Measurements from ENCODE around the gene RAPH1. TPM values are rescaled to one million over a fixed set of nuclear protein-coding genes. Genes with fewer than 3 reads are reported as not detected.
A peak's percentile ranks its signal among the peaks of the same experiment; 100 is the strongest.

Gene RAPH1
- total RNA-seq (2021; ENCODE audit: unreplicated experiment), result 31.4 TPM
- 4.4 TPM for polyA plus RNA-seq (2012; ENCODE audit: insufficient read length)
- Bru-seq, nascent RNA, result percentile 78 among the genes with signal in this experiment
- BruChase-seq, experiment 1, labeled RNA remaining after a 2-hour chase, result percentile 75 among the genes with signal in this experiment
- BruChase-seq, experiment 2, labeled RNA remaining after a 6-hour chase, result percentile 74 among the genes with signal in this experiment
- long read RNA-seq, partial matches to known transcripts, result 0 of 13 reads
- long read RNA-seq, other reads (novel, unspliced or antisense), result 13 of 13 reads

GRCh38 chr2:203535078-203535783, at the start of gene RAPH1:
Gene RAPH1 (minus strand): TSS chr2:203535301. CDS start chr2:203495353, 39,948 bp downstream.
- CTCF ChIA-PET, result no interaction called here
- Histone ChIP-seq H3K36me3 (ENCODE audit: control insufficient read depth, insufficient read depth, low read length) (no peaks in the 10 kb centered on the region; the same call in 1 of the 2 replicates), H3K27me3 (ENCODE audit: control insufficient read depth, insufficient read depth, low read length) (no peaks in the 10 kb centered on the region), H3K4me3 (ENCODE audit: low read depth in 2 of 2, low read length in 2 of 2) (peak within 1 kb of the TSS; percentile 83 to 85), H3K27ac (ENCODE audit: low read length) (peak within 1 kb of the TSS; percentile 92), H3K4me1 (ENCODE audit: control insufficient read depth, insufficient read depth, low read length) (peaks cover 18% of the 10 kb centered on the region), H3K9me3 (ENCODE audit: control insufficient read depth, insufficient read depth, low read depth, low read length) (no peaks in the 10 kb centered on the region)
- ATAC-seq (peak; percentile 98), DNase-seq (ENCODE audit: low read depth, low spot score) (peak; percentile 38)
- in situ Hi-C loops (cut with HindIII; ENCODE audit: low pct_unique_long_range_greater_than_20kb, low sequenced_read_pairs) (no loop called here), intact Hi-C loops (cut with micrococcal nuclease; ENCODE audit: unreplicated experiment) (no loop called here)
- 0 out of 2 replicates have a peak, but pooled peaks have one; percentile 51 for TF ChIP-seq SIN3A (IDR thresholded peaks at IDR 0.05; ENCODE audit: borderline replicate concordance, insufficient read depth, low read depth, low read length)
- peak; percentile 84 for TF ChIP-seq POLR2AphosphoS5 (IDR thresholded peaks at IDR 0.05; ENCODE audit: low read depth, low read length)
- TF ChIP-seq REST (IDR thresholded peaks at IDR 0.05; ENCODE audit: insufficient read depth in 1 of 2, low read depth in 2 of 2, low read length in 1 of 2), result no peak
- TF ChIP-seq TCF7L2 (IDR thresholded peaks at IDR 0.05; ENCODE audit: low read depth, low read length), result no peak; the same call in 1 of the 2 replicates
- no TSS peak for BruUV-seq (replicated peaks)
- POLR2A ChIA-PET, result interaction anchor here (0.5 kb wide), 1 partner anchor 25 kb away, joined by 13 read pairs; no protein-coding TSS in a partner anchor

- Histone ChIP-seq H3K27me3 (ENCODE audit: control insufficient read depth, insufficient read depth, low read length) (no peaks in the 10 kb centered on the region), H3K36me3 (ENCODE audit: control insufficient read depth, insufficient read depth, low read length) (no peaks in the 10 kb centered on the region), H3K9me3 (ENCODE audit: control insufficient read depth, insufficient read depth, low read depth, low read length) (no peaks in the 10 kb centered on the region), H3K4me1 (ENCODE audit: control insufficient read depth, insufficient read depth, low read length) (no peaks in the 10 kb centered on the region), H3K4me3 (ENCODE audit: low read depth in 2 of 2, low read length in 2 of 2) (no peak overlapping the region), H3K27ac (ENCODE audit: low read length) (no peak overlapping the region)
- in situ Hi-C loops (cut with HindIII; ENCODE audit: low pct_unique_long_range_greater_than_20kb, low sequenced_read_pairs) (no loop called here), intact Hi-C loops (cut with micrococcal nuclease; ENCODE audit: unreplicated experiment) (no loop called here)
- no TSS peak for BruUV-seq (replicated peaks)
- ChIA-PET POLR2A (no interaction called here), CTCF (no interaction called here)
- DNase-seq (ENCODE audit: low read depth, low spot score), result no peak
- ATAC-seq, result no peak
- TF ChIP-seq REST (IDR thresholded peaks at IDR 0.05; ENCODE audit: insufficient read depth in 1 of 2, low read depth in 2 of 2, low read length in 1 of 2), result no peak
- TF ChIP-seq SIN3A (IDR thresholded peaks at IDR 0.05; ENCODE audit: borderline replicate concordance, insufficient read depth, low read depth, low read length), result no peak
- no peak for TF ChIP-seq TCF7L2 (IDR thresholded peaks at IDR 0.05; ENCODE audit: low read depth, low read length)
- TF ChIP-seq CTCF (IDR thresholded peaks at IDR 0.05), result no peak
- TF ChIP-seq POLR2AphosphoS5 (IDR thresholded peaks at IDR 0.05; ENCODE audit: low read depth, low read length), result no peak
Measured at GRCh38 chr2:203584784-203585183, 49.7 kb upstream of the RAPH1 start.

Data from Panc1 (cell line).